Fibroblast of lung (primary cell): Measurements from ENCODE around the gene GUCY2D. TPM values are rescaled to one million over a fixed set of nuclear protein-coding genes. Genes with fewer than 3 reads are reported as not detected.

ENCODE experiments used
- DNase-seq, 2 donors: peaks; one replicate each; pipeline versions ENCODE4 v3.0.0 to v3.0.0-alpha.2; 2010; ENCODE audit warnings: low read depth in 2 of 2
- H2AFZ ChIP-seq: 2 replicates; pipeline ENCODE4 v1.5.1; 2012; ENCODE audit warnings: low read length, control low read depth, inconsistent platforms
- H3K27ac ChIP-seq: 2 replicates; pipeline ENCODE4 v1.5.1; 2011; ENCODE audit warnings: low read length, control low read depth; ENCODE audit not compliant: insufficient read depth
- H3K27me3 ChIP-seq: 2 replicates; pipeline ENCODE4 v1.5.1; 2011; ENCODE audit warnings: mild to moderate bottlenecking, low read length; ENCODE audit not compliant: control insufficient read depth, insufficient read depth
- H3K36me3 ChIP-seq: 2 replicates; pipeline ENCODE4 v1.5.1; 2011; ENCODE audit warnings: low read length; ENCODE audit not compliant: control insufficient read depth, insufficient read depth
- H3K4me1 ChIP-seq: 2 replicates; pipeline ENCODE4 v1.5.1; 2011; ENCODE audit warnings: low read length; ENCODE audit not compliant: control insufficient read depth, insufficient read depth; ENCODE audit errors: extremely low read depth
- H3K4me2 ChIP-seq: 2 replicates; pipeline ENCODE4 v1.5.1; 2011; ENCODE audit warnings: low read length, control low read depth; ENCODE audit not compliant: insufficient read depth; ENCODE audit errors: extremely low read depth
- H3K4me3 ChIP-seq, 4 experiments: fragments of 200-600 bp in 1 of 4; sonication (generic) in 1 of 4; replicated peaks in 1 of 4; 2 replicates each; pipeline ENCODE4 v1.5.1; 2011 to 2016; ENCODE audit warnings: low read length in 4 of 4, low read depth in 3 of 4, mild to moderate bottlenecking in 3 of 4, control low read depth in 2 of 4, inconsistent platforms in 1 of 4, mixed read lengths in 1 of 4; ENCODE audit not compliant: insufficient read depth in 1 of 4; ENCODE audit errors: control extremely low read depth in 1 of 4
- H3K79me2 ChIP-seq: 2 replicates; pipeline ENCODE4 v1.5.1; 2012; ENCODE audit warnings: mild to moderate bottlenecking, low read length, inconsistent platforms; ENCODE audit not compliant: control insufficient read depth, insufficient read depth
- H3K9ac ChIP-seq: 2 replicates; pipeline ENCODE4 v1.5.1; 2011; ENCODE audit warnings: mild to moderate bottlenecking, low read length, control low read depth; ENCODE audit not compliant: insufficient read depth
- H3K9me3 ChIP-seq: 2 replicates; pipeline ENCODE4 v1.5.1; 2012; ENCODE audit warnings: low read depth, low read length; ENCODE audit not compliant: control insufficient read depth, insufficient read depth
- H4K20me1 ChIP-seq: 2 replicates; pipeline ENCODE4 v1.5.1; 2011; ENCODE audit warnings: low read length; ENCODE audit not compliant: control insufficient read depth, insufficient read depth; ENCODE audit errors: extremely low read depth
- CTCF ChIP-seq, 2 donors: IDR thresholded peaks in 1 of 2; conservative IDR thresholded peaks in 1 of 2; 1 replicate in 1 of 2; 2 replicates in 1 of 2; pipeline ENCODE4 v1.5.1; 2011 to 2012; ENCODE audit warnings: low read length in 2 of 2, control low read depth in 1 of 2, inconsistent platforms in 1 of 2, low read depth in 1 of 2, mild to moderate bottlenecking in 1 of 2
- EZH2 ChIP-seq: IDR thresholded peaks from 2 replicates; pipeline ENCODE4 v1.5.1; 2012; ENCODE audit warnings: low read length, control low read depth, mild to moderate bottlenecking; ENCODE audit errors: missing control alignments
- polyA plus RNA-seq, 2 donors: library from polyadenylated mRNA; depleted of rRNA in 1 of 2; stranded (reverse) in 1 of 2; unstranded in 1 of 2; fragments of >200 nt; gene quantifications; 2 replicates each; pipeline ENCODE4 v1.2.1, GENCODE V29; 2011 to 2012; ENCODE audit warnings: missing spikeins in 1 of 2
- total RNA-seq: library from RNA; depleted of rRNA; stranded (reverse); fragments of >200 nt; gene quantifications from 2 replicates; pipeline ENCODE4 v1.2.1, GENCODE V29; 2014

Gene GUCY2D
- total and polyA plus RNA-seq, 2 donors (not counting 1 experiment from before 2014, with no cell fraction given), result not detected

- no peaks in the 10 kb centered on the region for H3K9me3 ChIP-seq
- no peak overlapping the region for H3K9ac ChIP-seq
- no peaks in the 10 kb centered on the region for H3K36me3 ChIP-seq
- no peaks in the 10 kb centered on the region for H3K4me1 ChIP-seq
- DNase-seq, result peak in 1 of 2 donors; percentile 8
- no peak overlapping the region for H3K4me2 ChIP-seq
- TF ChIP-seq EZH2 (no peak), CTCF (conservative IDR thresholded peaks at IDR 0.05 in 1 of 2, IDR thresholded peaks at IDR 0.05 in 1 of 2; ENCODE audit: low read depth in 1 of 2, low read length in 2 of 2) (no peak)
- H4K20me1 ChIP-seq, result no peaks in the 10 kb centered on the region
- no peaks in the 10 kb centered on the region for H3K27me3 ChIP-seq
- no peak overlapping the region for H2AFZ ChIP-seq
- no peak overlapping the region for H3K27ac ChIP-seq
- no peak overlapping the region for H3K4me3 ChIP-seq
- no peaks in the 10 kb centered on the region for H3K79me2 ChIP-seq
Observed at GRCh38 chr17:7956228-7956965, 46.0 kb upstream of the GUCY2D start.

- peak in 1 of 2 donors; percentile 41 for DNase-seq
- Histone ChIP-seq H2AFZ (no peak overlapping the region), H3K79me2 (no peaks in the 10 kb centered on the region), H3K9me3 (no peaks in the 10 kb centered on the region), H3K9ac (no peak overlapping the region), H3K4me3 (no peak overlapping the region), H3K4me2 (no peak overlapping the region), H3K27me3 (no peaks in the 10 kb centered on the region), H3K36me3 (no peaks in the 10 kb centered on the region), H3K27ac (no peak overlapping the region), H4K20me1 (no peaks in the 10 kb centered on the region), H3K4me1 (no peaks in the 10 kb centered on the region)
- TF ChIP-seq CTCF (conservative IDR thresholded peaks at IDR 0.05 in 1 of 2, IDR thresholded peaks at IDR 0.05 in 1 of 2; ENCODE audit: low read depth in 1 of 2, low read length in 2 of 2) (no peak), EZH2 (no peak)
Observed at GRCh38 chr17:7959503-7960253, 42.7 kb upstream of the GUCY2D start.

- no peak for DNase-seq
- Histone ChIP-seq H3K27ac (no peak overlapping the region), H4K20me1 (no peaks in the 10 kb centered on the region), H3K4me2 (no peak overlapping the region), H3K9me3 (no peaks in the 10 kb centered on the region), H3K79me2 (no peaks in the 10 kb centered on the region), H3K4me3 (no peak overlapping the region), H3K4me1 (no peaks in the 10 kb centered on the region), H3K27me3 (no peaks in the 10 kb centered on the region), H3K9ac (no peak overlapping the region), H3K36me3 (no peaks in the 10 kb centered on the region), H2AFZ (no peak overlapping the region)
- TF ChIP-seq EZH2, result no peak
- no peak for TF ChIP-seq CTCF (conservative IDR thresholded peaks at IDR 0.05 in 1 of 2, IDR thresholded peaks at IDR 0.05 in 1 of 2; ENCODE audit: low read depth in 1 of 2, low read length in 2 of 2)
Observed at GRCh38 chr17:7961421-7961820, 41.0 kb upstream of the GUCY2D start.
